H1 (cell line): ENCODE measurements around the gene MAOA. TPM values are rescaled to one million over a fixed set of nuclear protein-coding genes. Genes with fewer than 3 reads are reported as not detected.

Experiments
- CEBPB ChIP-seq: IDR thresholded peaks from 2 replicates; pipeline ENCODE4 v1.6.1; 2012; ENCODE audit warnings: low read depth, low read length
- KDM5A ChIP-seq: fragments of 200-600 bp; IDR thresholded peaks from 2 replicates; pipeline ENCODE4 v1.7.1; 2012; ENCODE audit warnings: mild to moderate bottlenecking, low read length, inconsistent platforms, mixed read lengths
- polyA plus RNA-seq, 7 experiments: library from polyadenylated mRNA; depleted of rRNA in 3 of 7; stranded (reverse) in 5 of 7; unstranded in 2 of 7; fragments of >200 nt in 5 of 7; fragments of 200-250 nt in 2 of 7; gene quantifications; 1 replicate in 5 of 7; 2 replicates in 1 of 7; 4 replicates in 1 of 7; pipeline versions ENCODE4 v1.2.1 to v1.2.3, GENCODE V29; 2011 to 2013; ENCODE audit warnings: missing spikeins in 2 of 7, mixed read lengths in 2 of 7
- total RNA-seq: library from RNA; stranded (reverse); fragmentation: NEBNext Ultra II Directional; extraction: Animal tissue kit (Norgen Biotek cat#: 25700); gene quantifications from 2 replicates; pipeline ENCODE4 v1.2.1, GENCODE V29; 2021

The MAOA gene
- total and polyA plus RNA-seq, 2 of the 8 experiments (the other 6 are each of a cell fraction or from before 2014, with no cell fraction given), result 2.6 to 8.2 TPM

GRCh38 chrX:43703211-43703791, 47.2 kb downstream of the MAOA start (continued):
- no peak for TF ChIP-seq KDM5A
- TF ChIP-seq CEBPB, result no peak
